K562 (cell line): ENCODE measurements around the gene LRP10. TPM values are rescaled to one million over a fixed set of nuclear protein-coding genes. Genes with fewer than 3 reads are reported as not detected.

Experiments used
- CBFA2T2 ChIP-seq: fragments of 450-650 bp; conservative IDR thresholded peaks from 2 replicates; pipeline ENCODE4 v1.6.1; 2017; ENCODE audit warnings: mild to moderate bottlenecking
- GATAD2A ChIP-seq: fragments of 450-650 bp; IDR thresholded peaks from 2 replicates; pipeline ENCODE4 v1.6.1; 2017
- HNRNPUL1 ChIP-seq: fragments of 200-400 bp; formaldehyde crosslinking; IDR thresholded peaks from 2 replicates; pipeline ENCODE4 v1.6.1; 2017; ENCODE audit warnings: low read length
- ILK ChIP-seq: fragments of 450-650 bp; IDR thresholded peaks from 2 replicates; pipeline ENCODE4 v1.6.1; 2016; ENCODE audit warnings: missing genetic modification characterization, low read depth, mild to moderate bottlenecking, missing compliant biosample characterization, moderate library complexity, borderline replicate concordance
- MAX ChIP-seq: sonication (generic); formaldehyde crosslinking; IDR thresholded peaks from 2 replicates; pipeline ENCODE4 v1.9.0; 2022; ENCODE audit warnings: mild to moderate bottlenecking, missing genetic modification reagents
- MLLT1 ChIP-seq, 2 experiments: fragments of 450-650 bp; IDR thresholded peaks; 2 replicates each; pipeline ENCODE4 v1.6.1; 2016
- NR2C2 ChIP-seq, 2 experiments: fragments of 200-800 bp in 1 of 2; sonication (Bioruptor generic) in 1 of 2; sonication (generic) in 1 of 2; formaldehyde crosslinking in 1 of 2; IDR thresholded peaks; 2 replicates each; pipeline versions ENCODE4 v1.6.1 to v1.8.0; 2016 to 2022; ENCODE audit warnings: mild to moderate bottlenecking in 1 of 2, missing compliant biosample characterization in 1 of 2, missing genetic modification characterization in 1 of 2, missing genetic modification reagents in 1 of 2
- OTX1 ChIP-seq: fragments of 450-650 bp; formaldehyde crosslinking; IDR thresholded peaks from 2 replicates; pipeline ENCODE4 v1.4.0; 2022; ENCODE audit warnings: mild to moderate bottlenecking
- POLR2AphosphoS5 ChIP-seq: IDR thresholded peaks from 2 replicates; pipeline ENCODE4 v1.6.1; 2011; ENCODE audit warnings: mild to moderate bottlenecking, low read depth, low read length, moderate library complexity; ENCODE audit not compliant: control insufficient read depth, insufficient read depth
- SMAD1 ChIP-seq: fragments of 150-350 bp; IDR thresholded peaks from 2 replicates; pipeline ENCODE4 v1.6.1; 2014; ENCODE audit warnings: low read length, low read depth; ENCODE audit not compliant: partially characterized antibody
- SMAD2 ChIP-seq: fragments of 150-350 bp; IDR thresholded peaks from 2 replicates; pipeline ENCODE4 v1.6.1; 2014; ENCODE audit warnings: low read depth, mild to moderate bottlenecking, low read length
- STAT6 ChIP-seq: sonication (generic); formaldehyde crosslinking; IDR thresholded peaks from 2 replicates; pipeline ENCODE4 v1.8.1; 2023; ENCODE audit warnings: mild to moderate bottlenecking, missing genetic modification reagents
- THAP7 ChIP-seq: fragments of 250-450 bp; sonication (Bioruptor Pico); IDR thresholded peaks from 2 replicates; pipeline ENCODE4 v1.5.0; 2021
- USF2 ChIP-seq: sonication (generic); formaldehyde crosslinking; IDR thresholded peaks from 2 replicates; pipeline ENCODE4 v1.5.0; 2020; ENCODE audit warnings: missing genetic modification reagents
- VEZF1 ChIP-seq: fragments of 200-800 bp; sonication (Bioruptor generic); IDR thresholded peaks from 2 replicates; pipeline ENCODE4 v1.6.1; 2017; ENCODE audit warnings: missing genetic modification characterization, missing compliant biosample characterization
- XRCC5 ChIP-seq: fragments of 200-400 bp; formaldehyde crosslinking; IDR thresholded peaks from 2 replicates; pipeline ENCODE4 v1.6.1; 2017; ENCODE audit warnings: low read depth, mild to moderate bottlenecking, low read length
- ZBED1 ChIP-seq: IDR thresholded peaks from 2 replicates; pipeline ENCODE4 v1.6.1; 2014
- ZBTB9 ChIP-seq: fragments of 450-650 bp; formaldehyde crosslinking; IDR thresholded peaks from 2 replicates; pipeline ENCODE4 v1.4.0; 2020; ENCODE audit warnings: mild to moderate bottlenecking, moderate library complexity
- ZNF143 ChIP-seq: sonication (generic); formaldehyde crosslinking; IDR thresholded peaks from 2 replicates; pipeline ENCODE4 v1.9.0; 2022; ENCODE audit warnings: mild to moderate bottlenecking, missing genetic modification reagents
- polyA plus RNA-seq, 8 experiments: library from polyadenylated mRNA; depleted of rRNA in 4 of 8; stranded (reverse) in 5 of 8; unstranded in 3 of 8; fragments of >200 nt; fragmentation: Nextera tagmentation in 2 of 8; fragmentation: Illumina TruSeq in 1 of 8; extraction: Ambion mirVana in 2 of 8; extraction: Trizol in 1 of 8; gene quantifications; 2 replicates each; pipeline versions ENCODE4 v1.2.1 to v1.2.3, GENCODE V29; 2011 to 2014; ENCODE audit warnings: inconsistent platforms in 1 of 8, missing spikeins in 1 of 8
- total RNA-seq, 7 experiments: library from RNA; depleted of rRNA in 6 of 7; stranded (reverse); fragments of >200 nt in 6 of 7; fragmentation: Illumina TruSeq in 2 of 7; extraction: Trizol in 2 of 7; gene quantifications; 2 replicates each; pipeline versions ENCODE4 v1.2.1 to v1.2.3, GENCODE V29; 2011 to 2021; ENCODE audit warnings: low replicate concordance in 1 of 7

LRP10 gene
- total and polyA plus RNA-seq, 9 of the 15 experiments (the other 6 are each of a cell fraction or from before 2014, with no cell fraction given), result 1.3 to 45.5 (median 10.9) TPM

- TF ChIP-seq USF2 (CRISPR knock-in tag), result no peak
- TF ChIP-seq HNRNPUL1, result no peak
- TF ChIP-seq XRCC5, result no peak
- no peak for TF ChIP-seq MLLT1 (IDR thresholded peaks at IDR 0.05)
- peak; percentile 78 for TF ChIP-seq POLR2AphosphoS5
- no peak for TF ChIP-seq ZNF143 (CRISPR knock-in tag)
- no peak for TF ChIP-seq ILK
- no peak for TF ChIP-seq NR2C2 (CRISPR knock-in tag; IDR thresholded peaks at IDR 0.05)
- peak; percentile 91 for TF ChIP-seq NR2C2 (tag; IDR thresholded peaks at IDR 0.05)
- no peak for TF ChIP-seq GATAD2A
- no peak for TF ChIP-seq CBFA2T2
- TF ChIP-seq THAP7, result no peak
- TF ChIP-seq ZBTB9 (CRISPR knock-in tag), result no peak; the same call in 1 of the 2 replicates
- TF ChIP-seq ZBED1, result no peak
- TF ChIP-seq MAX, result no peak
- TF ChIP-seq VEZF1 (CRISPR knock-in tag), result no peak; the same call in 1 of the 2 replicates
- no peak for TF ChIP-seq STAT6 (CRISPR knock-in tag)
- no peak for TF ChIP-seq SMAD1
- TF ChIP-seq SMAD2, result no peak
- no peak for TF ChIP-seq OTX1 (CRISPR knock-in tag)
Measured at GRCh38 chr14:22918804-22919600, 47.5 kb downstream of the LRP10 start, which contains the start of gene RBM23 (continued).
